Adrenal gland (tissue), 5 donors: ENCODE results near the gene ASXL1.
"Not testable (repeated sequence)": the region's sequence is repeated elsewhere in the genome, so short reads cannot be mapped to it uniquely, and the experiment has no call there.

Experiments
- CTCF ChIP-seq, 6 experiments: fragments of 450-650 bp in 4 of 6; fragments of 200-600 bp in 2 of 6; sonication (generic) in 1 of 6; IDR thresholded peaks; 1 replicate in 5 of 6; 2 replicates in 1 of 6; pipeline versions ENCODE4 v1.5.1 to v1.8.0; 2016 to 2021; ENCODE audit warnings: antibody characterized with exemption in 6 of 6, mild to moderate bottlenecking in 2 of 6, moderate library complexity in 1 of 6
- POLR2A ChIP-seq, 2 donors: fragments of 450-650 bp; IDR thresholded peaks; one replicate each; pipeline ENCODE4 v1.6.1; 2017; ENCODE audit warnings: antibody characterized with exemption in 2 of 2, mild to moderate bottlenecking in 2 of 2, moderate library complexity in 1 of 2
- donor health status: DM: no; HTN: no; CAD: no.

- TF ChIP-seq CTCF, POLR2A (IDR thresholded peaks at IDR 0.05): not testable (repeated sequence)
Measured at GRCh38 chr20:32341053-32341452, 17.1 kb upstream of the ASXL1 start.
